IPS-18c (cell line): ENCODE data around the gene ETV2.
"Not testable (repeated sequence)": the region's sequence is repeated elsewhere in the genome, so short reads cannot be mapped to it uniquely, and the experiment has no call there.

Source experiments
- H3K4me3 ChIP-seq: 2 replicates; pipeline ENCODE4 v1.7.0; 2013; ENCODE audit warnings: low read depth, mild to moderate bottlenecking, low read length, moderate library complexity; ENCODE audit not compliant: insufficient read depth
- H3K9me3 ChIP-seq: one replicate; pipeline ENCODE4 v1.6.1; 2013; ENCODE audit warnings: mild to moderate bottlenecking, low read length, moderate library complexity; ENCODE audit not compliant: control insufficient read depth, insufficient read depth

Gene ETV2

DNA sequence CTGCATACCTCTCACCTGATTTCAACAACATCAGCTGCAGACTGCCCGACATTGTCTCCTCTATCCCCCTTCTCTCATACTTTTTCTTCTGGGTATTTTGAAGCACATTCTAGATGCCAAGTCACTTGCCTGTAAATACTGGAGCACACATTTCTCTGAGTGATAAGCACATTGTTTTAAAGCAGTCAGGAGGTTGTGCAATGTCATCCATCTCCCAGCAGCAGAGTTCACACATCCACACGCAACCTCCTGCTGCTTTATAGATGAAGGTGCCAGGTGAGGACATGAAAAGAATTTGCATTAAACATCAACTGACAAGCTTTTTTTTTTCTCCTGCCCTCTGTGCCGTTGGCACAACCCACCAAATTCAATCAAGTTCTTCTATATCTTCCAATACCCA is 30.3 kb downstream of the ETV2 start:
- no peaks in the 10 kb centered on the region for H3K9me3 ChIP-seq
- no peak overlapping the region for H3K4me3 ChIP-seq

DNA sequence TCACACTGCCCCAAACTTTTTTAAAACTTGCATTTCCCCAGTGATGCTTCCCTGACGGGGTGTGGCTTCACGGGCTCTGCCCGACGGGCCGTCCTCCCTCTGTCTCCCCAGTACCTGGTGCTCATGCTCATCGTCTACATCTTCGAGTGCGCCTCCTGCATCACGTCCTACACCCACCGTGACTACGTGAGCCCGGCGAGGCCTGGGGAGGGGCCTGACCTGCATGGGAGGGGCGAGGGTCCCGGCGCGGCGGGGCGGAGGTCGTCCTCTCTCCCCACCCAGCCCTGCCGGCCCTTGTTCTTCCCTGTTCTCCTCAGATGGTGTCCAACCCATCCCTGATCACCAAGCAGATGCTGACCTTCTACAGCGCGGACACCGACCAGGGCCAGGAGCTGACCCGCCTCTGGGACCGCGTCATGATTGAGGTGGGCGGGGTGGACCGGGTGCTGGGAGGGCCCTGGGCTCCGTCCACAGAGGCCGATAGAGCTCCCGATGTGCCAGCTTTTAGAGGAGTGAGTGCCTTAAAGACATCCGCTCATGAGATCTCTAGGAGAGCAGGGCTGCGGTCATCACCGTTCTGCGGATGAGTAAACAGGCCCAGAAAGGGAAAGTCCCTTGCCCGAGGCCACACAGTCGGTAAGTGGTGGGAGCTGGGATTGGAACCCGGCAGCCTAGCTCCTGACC is 31.7 kb downstream of the ETV2 start:
- Histone ChIP-seq H3K9me3 (no peaks in the 10 kb centered on the region), H3K4me3 (peak overlapping the region; percentile 63)

DNA sequence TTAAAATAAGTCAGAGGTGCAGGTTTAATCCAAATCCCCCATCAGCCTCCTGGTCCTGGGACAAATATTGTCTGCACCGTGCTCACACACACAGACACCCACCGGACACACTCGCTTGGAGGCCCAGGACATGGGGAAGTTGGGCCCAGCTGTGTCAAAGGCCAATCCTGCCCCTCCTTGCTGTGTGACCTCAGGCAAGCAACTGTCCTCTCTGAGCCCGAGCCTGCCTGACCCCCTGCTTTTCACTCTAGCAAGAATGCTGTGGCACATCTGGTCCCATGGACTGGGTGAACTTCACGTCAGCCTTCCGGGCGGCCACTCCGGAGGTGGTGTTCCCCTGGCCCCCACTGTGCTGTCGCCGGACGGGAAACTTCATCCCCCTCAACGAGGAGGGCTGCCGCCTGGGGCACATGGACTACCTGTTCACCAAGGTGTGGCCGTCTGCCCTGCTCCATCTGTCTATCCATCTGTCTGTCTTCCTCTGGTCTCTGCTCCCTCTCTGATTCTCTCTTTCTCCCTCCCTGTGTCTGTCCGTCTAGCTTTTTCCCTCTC is 34.1 kb downstream of the ETV2 start:
- no peaks in the 10 kb centered on the region for H3K9me3 ChIP-seq
- H3K4me3 ChIP-seq = no peak overlapping the region

DNA sequence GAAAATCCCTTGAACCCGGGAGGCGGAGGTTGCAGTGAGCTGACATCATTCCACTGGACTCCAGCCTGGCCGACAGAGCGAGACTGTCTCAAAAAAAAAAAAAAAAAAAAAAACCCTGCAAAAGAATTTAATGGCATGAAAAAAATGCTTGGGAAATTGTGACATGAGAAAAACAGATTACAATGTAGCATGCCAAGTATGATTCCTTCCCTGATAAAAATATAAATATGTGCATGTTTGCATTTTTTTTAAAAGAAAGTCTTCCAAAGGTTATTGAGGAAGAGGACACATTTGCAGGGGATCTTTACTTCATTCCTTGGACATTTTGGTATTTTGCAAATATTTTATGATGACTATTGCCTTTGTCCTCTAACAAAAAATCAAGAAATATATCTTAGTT is 48.3 kb downstream of the ETV2 start:
- Histone ChIP-seq H3K4me3 (no peak overlapping the region), H3K9me3 (no peaks in the 10 kb centered on the region)

DNA sequence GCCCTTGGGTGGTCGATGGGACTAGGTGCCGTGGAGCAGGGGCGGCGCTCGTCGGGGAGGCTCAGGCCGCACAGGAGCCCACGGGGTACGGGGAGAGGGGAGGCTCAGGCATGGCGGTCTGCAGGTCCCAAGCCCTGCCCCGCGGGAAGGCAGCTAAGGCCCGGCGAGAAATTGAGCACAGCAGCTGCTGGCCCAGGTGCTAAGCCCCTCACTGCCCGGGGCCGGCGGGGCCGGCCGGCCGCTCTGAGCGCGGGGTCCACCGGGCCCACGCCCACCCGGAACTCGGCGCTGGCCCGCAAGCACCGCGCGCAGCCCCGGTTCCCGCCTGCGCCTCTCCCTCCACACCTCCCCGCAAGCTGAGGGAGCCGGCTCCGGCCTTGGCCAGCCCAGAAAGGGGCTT is 49.6 kb downstream of the ETV2 start:
- H3K4me3 ChIP-seq, H3K9me3 ChIP-seq: not testable (repeated sequence)

DNA sequence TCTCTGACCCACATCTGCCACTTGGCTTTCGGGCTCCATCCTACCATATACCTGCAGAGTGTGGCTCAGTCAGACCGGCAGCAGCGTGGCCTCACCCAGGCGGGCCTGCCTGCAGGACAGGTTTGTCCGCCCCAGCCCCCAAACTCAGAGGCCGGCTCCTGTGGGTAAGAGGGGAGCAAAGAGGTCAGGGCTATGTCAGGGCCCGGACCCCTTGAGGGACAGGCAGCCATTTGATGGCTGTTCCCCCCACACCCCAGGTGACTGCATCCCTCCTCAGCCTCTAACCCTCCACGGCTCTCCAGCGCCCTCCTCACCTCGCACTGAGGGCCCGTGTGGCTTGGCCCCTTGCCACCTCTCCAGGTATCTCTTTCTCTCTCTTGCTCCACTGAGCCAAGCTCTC is 50.5 kb downstream of the ETV2 start:
- Histone ChIP-seq H3K4me3 (no peak overlapping the region), H3K9me3 (no peaks in the 10 kb centered on the region)

DNA sequence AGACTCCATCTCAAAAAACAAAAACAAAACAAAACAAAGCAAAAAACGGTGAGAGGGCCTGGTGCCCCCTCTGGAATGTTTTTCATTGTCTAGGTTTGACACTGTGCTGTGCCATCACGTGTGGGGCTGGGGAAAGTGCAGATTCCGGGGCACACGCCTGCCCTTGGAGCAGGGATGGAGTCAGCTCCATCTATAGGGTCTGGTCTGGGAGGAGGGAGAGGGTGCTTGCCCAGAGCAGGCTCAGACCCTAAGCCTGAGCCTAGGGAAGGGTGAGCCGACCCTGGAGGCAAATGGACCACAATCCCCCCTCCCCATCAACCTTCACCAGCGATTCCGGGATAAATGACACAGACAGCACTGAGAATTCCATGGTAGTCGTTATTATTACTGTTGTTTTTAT is 51.9 kb downstream of the ETV2 start:
- H3K4me3 ChIP-seq = 0 out of 2 replicates have a peak overlapping the region, but pooled peaks have one; percentile 24
- H3K9me3 ChIP-seq = no peaks in the 10 kb centered on the region

DNA sequence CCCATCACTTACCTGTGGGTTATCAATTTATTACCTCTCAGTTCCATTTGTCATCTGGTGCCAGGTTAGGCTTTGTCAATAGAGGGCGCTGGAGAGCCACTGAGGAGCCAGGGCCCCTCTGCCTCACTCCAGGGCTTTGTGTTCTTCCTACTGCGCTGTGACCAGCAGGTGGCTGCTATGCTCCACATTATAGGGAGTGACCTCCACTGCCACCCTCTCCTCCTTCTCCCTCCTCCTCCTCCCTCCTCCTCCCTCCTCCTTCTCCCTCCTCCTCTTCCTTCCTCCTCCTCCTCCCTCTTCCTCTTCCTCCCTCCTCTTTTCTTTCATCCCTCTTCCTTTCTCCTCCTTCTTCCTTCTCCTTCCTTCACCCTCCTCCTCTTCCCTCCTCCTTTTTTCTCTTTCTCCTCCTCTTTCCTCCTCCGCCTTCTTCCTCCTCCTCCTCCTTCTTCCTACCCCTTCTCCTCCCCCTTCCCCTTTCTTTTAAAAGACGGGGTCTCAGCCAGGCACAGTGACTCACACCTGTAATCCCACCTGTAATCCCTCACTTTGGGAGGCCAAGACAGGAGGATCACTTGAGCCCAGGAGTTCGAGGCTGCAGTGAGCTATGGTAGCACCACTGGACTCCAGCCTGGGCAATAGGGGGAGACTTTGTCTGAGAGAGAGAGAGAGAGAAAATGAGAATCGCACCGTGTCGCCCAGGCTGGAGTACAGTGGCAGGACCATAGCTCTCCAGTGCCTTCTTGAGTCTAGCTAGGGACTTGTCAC is 52.5 kb downstream of the ETV2 start:
- Histone ChIP-seq H3K9me3 (no peaks in the 10 kb centered on the region), H3K4me3 (no peak overlapping the region)
